ENCODE results near the gene PSPC1. TPM values are rescaled to one million over a fixed set of nuclear protein-coding genes. Genes with fewer than 3 reads are reported as not detected.

The PSPC1 gene
- total and polyA plus RNA-seq, 11 donors: 18.8 to 31.5 (median 26.0) TPM

DNA sequence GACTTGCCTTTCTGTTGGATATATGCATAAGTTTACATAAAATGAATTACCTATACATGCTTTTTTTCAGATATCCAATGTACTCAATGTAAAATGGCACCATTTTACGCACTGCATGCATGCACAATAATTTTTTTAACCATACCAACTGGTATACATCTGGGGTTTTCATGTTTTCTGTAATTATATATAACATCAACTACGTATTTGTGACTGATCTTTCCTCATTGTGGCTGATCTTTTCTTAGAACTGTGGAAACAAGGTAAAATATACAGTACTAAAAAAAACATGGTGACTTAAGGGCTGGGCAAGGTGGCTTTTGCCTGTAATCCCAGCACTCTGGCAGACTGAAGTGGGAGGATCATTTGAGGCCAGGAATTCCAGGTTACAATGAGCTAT is 18.5 kb downstream of the PSPC1 start:
- Histone ChIP-seq H3K36me3 (peaks cover 0 to 45% (median 12%) of the 10 kb centered on the region in 9 donors), H3K9me3 (no peaks in the 10 kb centered on the region), H3K4me1 (peaks cover 0 to 43% (median 6%) of the 10 kb centered on the region in 12 donors), H3K27ac (no peak overlapping the region), H3K4me3 (no peak overlapping the region), H3K27me3 (no peaks in the 10 kb centered on the region)
- TF ChIP-seq, protein P1, sequence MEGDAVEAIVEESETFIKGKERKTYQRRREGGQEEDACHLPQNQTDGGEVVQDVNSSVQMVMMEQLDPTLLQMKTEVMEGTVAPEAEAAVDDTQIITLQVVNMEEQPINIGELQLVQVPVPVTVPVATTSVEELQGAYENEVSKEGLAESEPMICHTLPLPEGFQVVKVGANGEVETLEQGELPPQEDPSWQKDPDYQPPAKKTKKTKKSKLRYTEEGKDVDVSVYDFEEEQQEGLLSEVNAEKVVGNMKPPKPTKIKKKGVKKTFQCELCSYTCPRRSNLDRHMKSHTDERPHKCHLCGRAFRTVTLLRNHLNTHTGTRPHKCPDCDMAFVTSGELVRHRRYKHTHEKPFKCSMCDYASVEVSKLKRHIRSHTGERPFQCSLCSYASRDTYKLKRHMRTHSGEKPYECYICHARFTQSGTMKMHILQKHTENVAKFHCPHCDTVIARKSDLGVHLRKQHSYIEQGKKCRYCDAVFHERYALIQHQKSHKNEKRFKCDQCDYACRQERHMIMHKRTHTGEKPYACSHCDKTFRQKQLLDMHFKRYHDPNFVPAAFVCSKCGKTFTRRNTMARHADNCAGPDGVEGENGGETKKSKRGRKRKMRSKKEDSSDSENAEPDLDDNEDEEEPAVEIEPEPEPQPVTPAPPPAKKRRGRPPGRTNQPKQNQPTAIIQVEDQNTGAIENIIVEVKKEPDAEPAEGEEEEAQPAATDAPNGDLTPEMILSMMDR (IDR thresholded peaks at IDR 0.05): no peak
- no peak for TF ChIP-seq POLR2A (IDR thresholded peaks at IDR 0.05)
- no peak for DNase-seq
- intact Hi-C loops (cut with DNase I): no loop called here
- no peak for ATAC-seq
- WGBS, 4 donors: 82 to 88% (median 86%) methylated on average over 2 of the region's 2 CpGs

DNA sequence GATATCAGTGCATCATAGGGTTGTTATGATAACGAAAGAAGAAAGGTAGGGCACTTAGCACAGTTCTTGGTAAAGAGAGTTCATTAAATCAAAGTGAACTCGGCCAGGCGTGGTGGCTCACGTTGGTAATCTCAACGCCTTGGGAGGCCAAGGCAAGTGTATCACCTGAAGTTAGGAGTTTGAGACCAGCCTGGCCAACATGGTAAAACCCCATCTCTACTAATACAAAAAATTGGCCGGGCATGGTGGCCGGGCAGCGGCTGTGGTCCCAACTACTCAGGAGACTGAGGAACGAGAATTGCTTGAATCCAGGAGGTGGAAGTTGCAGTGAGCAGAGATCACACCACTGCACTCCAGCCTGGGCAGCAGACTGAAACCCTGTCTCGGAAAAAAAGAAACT is 19.1 kb downstream of the PSPC1 start:
- H3K4me3 ChIP-seq: no peak overlapping the region
- no peaks in the 10 kb centered on the region for H3K27me3 ChIP-seq
- no peaks in the 10 kb centered on the region for H3K9me3 ChIP-seq
- no peak overlapping the region for H3K27ac ChIP-seq
- ATAC-seq: no peak
- H3K36me3 ChIP-seq: peaks cover 0 to 46% (median 18%) of the 10 kb centered on the region in 9 donors
- WGBS, 4 donors: 84 to 94% (median 91%) methylated on average over 10 of the region's 10 CpGs
- peaks cover 0 to 41% (median 6%) of the 10 kb centered on the region in 12 donors for H3K4me1 ChIP-seq
- intact Hi-C loops (cut with DNase I): no loop called here
- DNase-seq: no peak
- TF ChIP-seq, protein P1 (IDR thresholded peaks at IDR 0.05): no peak
- no peak for TF ChIP-seq POLR2A (IDR thresholded peaks at IDR 0.05)

DNA sequence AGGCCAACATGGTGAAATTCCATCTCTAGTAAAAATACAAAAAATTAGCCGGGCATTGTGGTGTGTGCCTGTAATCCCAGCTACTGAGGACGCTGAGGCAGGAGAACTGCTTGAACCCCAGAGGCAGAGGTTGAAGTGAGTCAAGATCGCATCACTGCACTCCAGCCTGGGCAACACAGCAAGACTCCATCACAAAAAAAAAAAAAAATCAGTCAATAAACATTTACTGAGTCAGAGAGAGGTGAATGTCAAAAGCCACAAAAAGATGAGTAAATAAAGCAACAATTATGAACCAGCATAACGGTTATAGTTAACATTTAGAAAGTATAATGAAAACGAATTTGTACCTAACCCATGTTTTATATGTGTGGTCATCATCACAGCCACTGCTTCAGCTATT is 23.1 kb downstream of the PSPC1 start:
- TF ChIP-seq POLR2A (IDR thresholded peaks at IDR 0.05): no peak
- TF ChIP-seq, protein P1 (IDR thresholded peaks at IDR 0.05): no peak

DNA sequence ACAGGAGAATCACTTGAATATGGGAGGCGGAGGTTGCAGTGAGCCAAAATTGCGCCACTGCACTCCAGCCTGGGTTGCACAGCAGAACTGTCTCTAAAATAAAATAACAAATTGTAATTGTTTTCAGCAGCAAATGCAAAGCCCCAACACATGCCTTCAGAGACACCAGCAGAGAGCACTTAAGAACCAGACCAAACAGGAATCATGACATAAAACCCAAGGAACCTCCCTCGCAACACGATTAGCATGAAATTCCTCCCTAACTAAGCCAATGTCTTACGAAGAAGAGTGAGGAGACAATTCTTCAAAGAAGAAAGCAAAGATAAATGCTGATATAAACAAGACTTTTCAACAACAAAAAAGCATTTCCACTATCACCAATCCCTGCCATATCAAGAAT is 40.1 kb downstream of the PSPC1 start:
- Histone ChIP-seq H3K27ac (no peak overlapping the region), H3K27me3 (no peaks in the 10 kb centered on the region), H3K4me1 (no peaks in the 10 kb centered on the region), H3K4me3 (no peak overlapping the region), H3K9me3 (no peaks in the 10 kb centered on the region), H3K36me3 (peaks cover 0 to 79% (median 68%) of the 10 kb centered on the region in 9 donors)
- intact Hi-C loops (cut with DNase I): no loop called here
- TF ChIP-seq, protein P1 (IDR thresholded peaks at IDR 0.05): no peak
- no peak for TF ChIP-seq POLR2A (IDR thresholded peaks at IDR 0.05)
- ATAC-seq (no peak), DNase-seq (no peak)
- 85 to 92% (median 88%) methylated on average over 5 of the region's 5 CpGs for WGBS, 4 donors

More for the DNA sequence above, 23.1 kb downstream of the PSPC1 start:
- Histone ChIP-seq H3K4me3 (no peak overlapping the region), H3K36me3 (peaks cover 0 to 72% (median 52%) of the 10 kb centered on the region in 9 donors), H3K4me1 (peaks cover 0 to 18% (median 0%) of the 10 kb centered on the region in 12 donors), H3K27me3 (no peaks in the 10 kb centered on the region), H3K27ac (no peak overlapping the region), H3K9me3 (no peaks in the 10 kb centered on the region)
- intact Hi-C loops (cut with DNase I): no loop called here
- ATAC-seq (no peak), DNase-seq (no peak)
- 91 to 96% (median 94%) methylated on average over 5 of the region's 5 CpGs for WGBS, 4 donors
